T-helper 2 cell treated with Interferon-gamma antibody and Interleukin-4, amounts not matched to agents 100 ng/mL and 5 ng/mL, for 36 hours (primary cell): ENCODE results near the gene RBFOX2. TPM values are rescaled to one million over a fixed set of nuclear protein-coding genes. Genes with fewer than 3 reads are reported as not detected.

Experiments
- intact Hi-C: fragments of 100-400 bp; cut with micrococcal nuclease; formaldehyde crosslinking; loops from one replicate; pipeline ENCODE4 v1.15.1; 2023
- total RNA-seq: library from RNA; stranded (reverse); gene quantifications from 2 replicates; pipeline ENCODE4 v1.2.3, GENCODE V29; 2022

The RBFOX2 gene
- total RNA-seq, 1 donor from 2014 or later = 0.98 TPM

GRCh38 chr22:35977136-35977535, 51.5 kb downstream of the RBFOX2 start:
- intact Hi-C loops = no loop called here

GRCh38 chr22:35973388-35973787, 55.2 kb downstream of the RBFOX2 start:
- intact Hi-C loops = no loop called here

GRCh38 chr22:35972559-35972958, 56.1 kb downstream of the RBFOX2 start:
- intact Hi-C loops = no loop called here

DNA sequence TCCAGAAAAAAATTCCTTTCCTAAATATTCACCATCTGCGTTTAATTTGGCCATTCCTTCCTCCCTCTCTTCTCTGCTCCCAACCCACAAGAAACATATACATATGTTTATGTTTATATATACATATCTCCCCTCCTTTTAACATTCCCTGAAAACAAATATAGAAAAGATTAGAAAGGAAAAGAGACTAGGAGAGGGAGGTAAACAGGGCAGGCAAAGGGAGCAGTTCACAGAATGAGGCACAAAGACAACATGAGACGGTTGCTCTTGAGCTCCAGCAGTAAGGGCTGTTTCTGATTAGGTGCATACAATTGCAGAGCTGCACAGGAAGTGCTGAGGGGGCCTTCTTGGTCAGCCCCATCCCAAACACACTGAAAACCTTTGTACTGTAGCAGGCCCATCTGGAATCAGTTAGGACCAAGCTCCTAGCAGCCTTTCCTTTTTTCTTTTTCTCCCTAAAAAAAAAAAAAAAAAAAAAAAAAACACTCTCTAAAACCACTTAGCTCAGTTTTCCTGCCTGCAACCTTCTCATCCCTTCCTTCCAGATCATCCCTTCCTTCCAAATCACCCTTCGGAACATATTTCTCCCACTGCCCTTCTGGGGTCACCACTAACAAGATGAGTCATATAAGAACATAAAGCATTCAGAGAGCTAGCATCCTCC, 57.0 kb downstream of the RBFOX2 start:
- intact Hi-C loops = no loop called here

- intact Hi-C loops = no loop called here
Observed at GRCh38 chr22:35970616-35971455, 57.8 kb downstream of the RBFOX2 start.

GRCh38 chr22:35967046-35967397, 61.6 kb downstream of the RBFOX2 start:
- intact Hi-C loops = no loop called here

- intact Hi-C loops = no loop called here
Observed at GRCh38 chr22:35966314-35967045, 62.1 kb downstream of the RBFOX2 start.

- intact Hi-C loops = no loop called here
Observed at GRCh38 chr22:35963237-35963810, 65.3 kb downstream of the RBFOX2 start.

DNA sequence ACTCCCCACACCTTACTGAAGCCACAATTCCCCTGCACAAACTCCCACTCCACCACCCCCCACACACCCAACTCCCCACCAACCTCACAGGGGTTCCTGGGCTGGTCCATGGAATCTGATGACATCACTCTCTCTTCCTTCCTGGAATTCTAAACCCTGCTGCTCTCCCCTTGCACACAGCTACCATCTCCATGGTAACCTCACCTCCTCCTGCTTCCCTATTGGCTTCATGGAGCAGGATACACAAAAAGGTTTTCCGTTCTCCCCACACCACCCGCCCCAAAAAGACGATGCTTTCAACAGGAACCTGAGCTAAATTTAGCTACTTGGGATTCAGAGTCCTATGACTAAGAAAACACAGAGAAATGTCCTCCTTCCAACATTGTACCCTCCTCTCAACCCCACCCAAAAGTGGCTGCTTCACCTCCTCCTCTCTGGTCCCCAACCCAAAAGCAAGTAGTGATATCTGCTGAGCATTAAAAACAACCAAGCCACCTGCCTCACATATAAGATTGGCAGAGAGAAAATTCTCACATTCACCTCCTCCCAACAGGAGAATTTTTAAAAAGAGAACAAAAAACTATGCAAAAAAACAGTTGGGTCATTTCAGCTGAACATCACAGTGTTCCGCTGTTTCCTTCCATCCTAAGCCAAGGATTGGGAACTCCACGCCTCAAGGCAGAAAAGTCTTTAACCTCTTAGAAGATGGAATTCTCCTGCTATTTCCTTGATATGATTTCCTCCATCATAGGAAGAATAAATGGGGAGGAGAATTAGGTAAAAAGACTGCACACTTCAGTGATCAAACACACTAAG, 66.9 kb downstream of the RBFOX2 start:
- intact Hi-C loops = no loop called here

- intact Hi-C loops = no loop called here
Observed at GRCh38 chr22:35960854-35961253, 67.8 kb downstream of the RBFOX2 start.

GRCh38 chr22:35959121-35959800, 69.4 kb downstream of the RBFOX2 start:
- intact Hi-C loops = no loop called here

DNA sequence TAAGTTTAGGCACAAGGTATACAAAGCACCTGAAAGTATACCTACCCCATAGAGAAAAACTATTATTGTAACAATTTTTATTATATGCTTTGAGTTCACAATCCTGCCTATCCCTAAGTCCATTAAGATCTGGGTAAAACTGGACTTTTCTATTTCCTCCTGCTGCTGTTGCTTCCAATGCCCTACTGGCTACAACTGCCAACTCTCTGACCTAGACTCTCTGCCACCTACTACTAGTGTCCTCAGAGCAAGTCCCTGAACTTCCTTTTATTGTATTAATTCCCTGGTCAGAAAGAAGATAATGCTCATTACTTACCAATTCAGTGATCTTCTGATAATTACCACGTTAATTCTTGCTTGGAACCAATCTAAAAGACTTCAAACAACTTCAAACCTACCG, 70.3 kb downstream of the RBFOX2 start:
- intact Hi-C loops = no loop called here

DNA sequence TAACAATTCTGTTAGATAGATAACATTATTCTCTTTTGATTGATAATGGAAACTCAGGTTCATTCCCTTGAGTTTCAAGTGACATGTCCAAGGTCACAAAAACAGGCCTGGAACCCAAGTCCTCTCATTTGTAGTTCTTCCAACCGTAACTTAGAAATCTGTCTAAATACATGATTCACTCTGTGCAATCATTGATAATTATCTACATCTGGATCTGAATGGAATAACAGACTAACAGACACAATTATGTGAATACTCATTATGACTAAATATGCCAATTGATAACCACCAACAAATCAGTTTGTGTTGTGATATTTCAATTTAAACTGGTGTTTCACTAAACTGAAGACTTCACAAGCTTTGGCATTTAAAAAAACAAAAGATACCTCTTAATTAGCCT, 71.0 kb downstream of the RBFOX2 start:
- intact Hi-C loops = no loop called here

- intact Hi-C loops = no loop called here
Observed at GRCh38 chr22:35956850-35957249, 71.8 kb downstream of the RBFOX2 start.

DNA sequence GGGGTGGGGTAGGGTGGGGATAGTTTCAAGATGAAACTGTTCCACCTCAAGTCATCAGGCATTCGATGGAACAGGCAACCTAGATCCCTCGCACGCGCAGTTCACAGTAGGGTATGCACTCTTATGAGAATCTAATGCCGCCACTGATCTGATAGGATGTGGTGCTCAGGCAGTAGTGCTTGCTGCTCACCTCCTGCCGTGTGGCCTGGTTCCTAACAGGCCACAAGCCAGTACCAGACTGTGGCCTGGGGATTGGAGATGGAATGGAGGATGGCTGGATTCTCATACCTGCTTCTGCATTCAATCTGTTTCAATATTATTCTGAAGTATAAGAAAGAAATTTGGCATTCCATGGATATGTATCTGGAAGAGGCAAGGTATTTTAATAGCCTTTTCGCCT, 73.1 kb downstream of the RBFOX2 start:
- intact Hi-C loops = no loop called here

DNA sequence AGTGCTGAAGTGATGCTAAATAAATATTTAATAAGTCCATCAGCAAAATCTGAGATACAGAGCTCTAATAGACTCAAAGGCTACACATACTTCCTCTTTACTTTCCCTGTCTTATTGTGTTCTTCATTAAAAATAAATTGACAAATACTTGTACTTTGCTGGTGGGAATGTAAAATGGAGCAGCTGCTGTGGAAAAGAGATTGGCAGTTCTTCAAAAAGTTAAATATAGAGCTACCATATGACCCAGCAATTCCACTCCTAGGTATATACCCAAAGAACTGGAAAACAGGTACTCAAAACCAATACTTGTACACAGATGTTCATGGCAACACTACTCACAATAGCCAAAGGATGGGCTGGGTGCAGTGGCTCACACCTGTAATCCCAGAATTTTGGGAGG, 76.0 kb downstream of the RBFOX2 start:
- intact Hi-C loops = no loop called here

DNA sequence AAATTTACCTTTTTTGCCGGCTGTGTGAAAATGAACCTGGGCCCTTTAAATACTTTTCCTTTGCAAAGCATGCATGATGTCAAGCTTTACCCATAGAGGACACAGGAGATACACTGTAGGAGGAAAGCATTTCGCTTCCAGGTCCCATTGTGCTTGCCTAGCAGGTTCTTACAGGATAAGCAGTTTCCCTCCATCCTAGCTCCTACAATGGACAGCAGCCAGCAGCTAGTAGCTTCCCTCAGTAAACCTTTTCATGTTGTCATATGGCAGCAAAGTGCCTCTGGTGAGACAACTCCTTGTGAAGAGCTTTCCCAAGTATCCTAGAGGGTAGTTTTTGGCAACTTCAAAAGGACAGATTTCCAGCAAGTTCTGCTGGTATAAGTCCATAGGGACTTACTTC, 78.4 kb downstream of the RBFOX2 start:
- intact Hi-C loops = no loop called here

GRCh38 chr22:35949243-35949642, 79.4 kb downstream of the RBFOX2 start:
- intact Hi-C loops = no loop called here

GRCh38 chr22:35947794-35948425, 80.7 kb downstream of the RBFOX2 start:
- intact Hi-C loops = no loop called here

- intact Hi-C loops = no loop called here
Observed at GRCh38 chr22:35944458-35944857, 84.2 kb downstream of the RBFOX2 start.
